ENCODE measurements around the gene ARHGAP8.

ARHGAP8 gene

GRCh38 chr22:44869196-44869595, 116.8 kb downstream of the ARHGAP8 start:
- DNase-seq (ENCODE audit: low read depth in 1 of 2, low spot score in 1 of 2) = no peak

GRCh38 chr22:44870021-44870420, 117.6 kb downstream of the ARHGAP8 start:
- Histone ChIP-seq H3K4me3 (replicated peaks; ENCODE audit: insufficient read depth, low read length) (no peak overlapping the region), H3K27ac (replicated peaks) (no peak overlapping the region), H3K27me3 (ENCODE audit: insufficient read depth, poor library complexity, severe bottlenecking) (no peaks in the 10 kb centered on the region)
- no peak for DNase-seq (ENCODE audit: low read depth in 1 of 2, low spot score in 1 of 2)
- TF ChIP-seq CTCF (IDR thresholded peaks at IDR 0.05; ENCODE audit: insufficient read depth, low read length) = no peak
- TF ChIP-seq REST (IDR thresholded peaks at IDR 0.05; ENCODE audit: insufficient replicate concordance, low read depth) = no peak
- no peak for TF ChIP-seq GABPA (IDR thresholded peaks at IDR 0.05; ENCODE audit: low read depth)
- no peak for TF ChIP-seq SPI1 (IDR thresholded peaks at IDR 0.05; ENCODE audit: borderline replicate concordance, low read depth)

More at GRCh38 chr22:44869196-44869595, 116.8 kb downstream of the ARHGAP8 start:
- H3K27me3 ChIP-seq (ENCODE audit: insufficient read depth, poor library complexity, severe bottlenecking) = no peaks in the 10 kb centered on the region
- H3K27ac ChIP-seq (replicated peaks) = no peak overlapping the region
- H3K4me3 ChIP-seq (replicated peaks; ENCODE audit: insufficient read depth, low read length) = no peak overlapping the region
- TF ChIP-seq POLR2AphosphoS5 (IDR thresholded peaks at IDR 0.05; ENCODE audit: low read depth) = no peak
- no peak for TF ChIP-seq REST (IDR thresholded peaks at IDR 0.05; ENCODE audit: insufficient replicate concordance, low read depth)
- TF ChIP-seq SPI1 (IDR thresholded peaks at IDR 0.05; ENCODE audit: borderline replicate concordance, low read depth) = no peak
- TF ChIP-seq GABPA (IDR thresholded peaks at IDR 0.05; ENCODE audit: low read depth) = no peak
- TF ChIP-seq CTCF (IDR thresholded peaks at IDR 0.05; ENCODE audit: insufficient read depth, low read length) = no peak

GRCh38 chr22:44871782-44872181, 119.4 kb downstream of the ARHGAP8 start:
- no peak overlapping the region for H3K4me3 ChIP-seq (replicated peaks; ENCODE audit: insufficient read depth, low read length)
- DNase-seq (ENCODE audit: low read depth in 1 of 2, low spot score in 1 of 2) = no peak
- no peak overlapping the region for H3K27ac ChIP-seq (replicated peaks)
- H3K27me3 ChIP-seq (ENCODE audit: insufficient read depth, poor library complexity, severe bottlenecking) = no peaks in the 10 kb centered on the region
- TF ChIP-seq GABPA (IDR thresholded peaks at IDR 0.05; ENCODE audit: low read depth) (no peak), CTCF (IDR thresholded peaks at IDR 0.05; ENCODE audit: insufficient read depth, low read length) (no peak), SPI1 (IDR thresholded peaks at IDR 0.05; ENCODE audit: borderline replicate concordance, low read depth) (no peak), REST (IDR thresholded peaks at IDR 0.05; ENCODE audit: insufficient replicate concordance, low read depth) (no peak), POLR2AphosphoS5 (IDR thresholded peaks at IDR 0.05; ENCODE audit: low read depth) (no peak)

Measured in HL-60 (cell line).